Rectal smooth muscle tissue (tissue), 1 donor: ENCODE data around the gene PCNA.
"Not testable (repeated sequence)": the region's sequence is repeated elsewhere in the genome, so short reads cannot be mapped to it uniquely, and the experiment has no call there.

Experiments
- H3K27ac ChIP-seq: one replicate; pipeline ENCODE4 v1.7.0; 2013; ENCODE audit warnings: low read depth, low read length, inconsistent platforms
- H3K27me3 ChIP-seq: one replicate; pipeline ENCODE4 v1.7.0; 2013; ENCODE audit warnings: low read length; ENCODE audit not compliant: control insufficient read depth, insufficient read depth
- H3K36me3 ChIP-seq: one replicate; pipeline ENCODE4 v1.7.0; 2013; ENCODE audit warnings: low read length; ENCODE audit not compliant: control insufficient read depth, insufficient read depth
- H3K4me1 ChIP-seq: one replicate; pipeline ENCODE4 v1.7.0; 2013; ENCODE audit warnings: low read length; ENCODE audit not compliant: control insufficient read depth, insufficient read depth
- H3K4me3 ChIP-seq: one replicate; pipeline ENCODE4 v1.7.0; 2013; ENCODE audit warnings: low read length
- H3K9ac ChIP-seq: one replicate; pipeline ENCODE4 v1.7.0; 2013; ENCODE audit warnings: low read length

PCNA gene

GRCh38 chr20:5109276-5109675 is 10.5 kb downstream of the PCNA start:
- no peak overlapping the region for H3K4me3 ChIP-seq
- H3K27ac ChIP-seq, result no peak overlapping the region
- no peak overlapping the region for H3K9ac ChIP-seq
- H3K4me1 ChIP-seq, result peaks cover 4% of the 10 kb centered on the region
- peaks cover 6% of the 10 kb centered on the region for H3K36me3 ChIP-seq
- no peaks in the 10 kb centered on the region for H3K27me3 ChIP-seq

- Histone ChIP-seq H3K27me3 (no peaks in the 10 kb centered on the region), H3K9ac (no peak overlapping the region), H3K27ac (no peak overlapping the region), H3K4me3 (no peak overlapping the region), H3K36me3 (peaks cover 11% of the 10 kb centered on the region), H3K4me1 (no peaks in the 10 kb centered on the region)
These were observed 15.3 kb downstream of the PCNA start for GRCh38 chr20:5104479-5104878.

- Histone ChIP-seq H3K27me3 (no peaks in the 10 kb centered on the region), H3K27ac (no peak overlapping the region), H3K36me3 (peaks cover 18% of the 10 kb centered on the region), H3K4me1 (no peaks in the 10 kb centered on the region), H3K9ac (no peak overlapping the region), H3K4me3 (no peak overlapping the region)
These were observed 18.9 kb downstream of the PCNA start for GRCh38 chr20:5100684-5101347.

GRCh38 chr20:5099909-5100308 is 19.8 kb downstream of the PCNA start:
- peaks cover 19% of the 10 kb centered on the region for H3K36me3 ChIP-seq
- H3K27me3 ChIP-seq, H3K27ac ChIP-seq, H3K4me1 ChIP-seq, H3K9ac ChIP-seq, H3K4me3 ChIP-seq: not testable (repeated sequence)

GRCh38 chr20:5099009-5099408 is 20.7 kb downstream of the PCNA start:
- H3K4me1 ChIP-seq, H3K27me3 ChIP-seq, H3K4me3 ChIP-seq, H3K27ac ChIP-seq, H3K9ac ChIP-seq: not testable (repeated sequence)
- H3K36me3 ChIP-seq, result peaks cover 13% of the 10 kb centered on the region

- no peaks in the 10 kb centered on the region for H3K27me3 ChIP-seq
- no peak overlapping the region for H3K27ac ChIP-seq
- H3K4me1 ChIP-seq, result no peaks in the 10 kb centered on the region
- no peak overlapping the region for H3K9ac ChIP-seq
- no peak overlapping the region for H3K4me3 ChIP-seq
- H3K36me3 ChIP-seq, result peaks cover 10% of the 10 kb centered on the region
These were observed 23.3 kb downstream of the PCNA start for GRCh38 chr20:5096463-5096862.

GRCh38 chr20:5095931-5096330 is 23.8 kb downstream of the PCNA start:
- H3K9ac ChIP-seq, result no peak overlapping the region
- H3K36me3 ChIP-seq, result peaks cover 10% of the 10 kb centered on the region
- no peaks in the 10 kb centered on the region for H3K4me1 ChIP-seq
- H3K27me3 ChIP-seq, result no peaks in the 10 kb centered on the region
- no peak overlapping the region for H3K4me3 ChIP-seq
- H3K27ac ChIP-seq, result no peak overlapping the region

- H3K27me3 ChIP-seq, result no peaks in the 10 kb centered on the region
- no peaks in the 10 kb centered on the region for H3K4me1 ChIP-seq
- no peak overlapping the region for H3K4me3 ChIP-seq
- H3K27ac ChIP-seq, result no peak overlapping the region
- H3K36me3 ChIP-seq, result peaks cover 10% of the 10 kb centered on the region
- H3K9ac ChIP-seq, result no peak overlapping the region
These were observed 24.3 kb downstream of the PCNA start for GRCh38 chr20:5095454-5095853.

GRCh38 chr20:5092765-5093339 is 26.9 kb downstream of the PCNA start:
- Histone ChIP-seq H3K9ac (no peak overlapping the region), H3K4me3 (no peak overlapping the region), H3K36me3 (peaks cover 8% of the 10 kb centered on the region), H3K27me3 (no peaks in the 10 kb centered on the region), H3K4me1 (no peaks in the 10 kb centered on the region), H3K27ac (no peak overlapping the region)

GRCh38 chr20:5091902-5092301 is 27.9 kb downstream of the PCNA start:
- Histone ChIP-seq H3K27ac (no peak overlapping the region), H3K9ac (no peak overlapping the region), H3K4me3 (no peak overlapping the region), H3K4me1 (no peaks in the 10 kb centered on the region), H3K36me3 (peaks cover 8% of the 10 kb centered on the region), H3K27me3 (no peaks in the 10 kb centered on the region)

GRCh38 chr20:5090191-5090590 is 29.6 kb downstream of the PCNA start:
- Histone ChIP-seq H3K27me3 (no peaks in the 10 kb centered on the region), H3K9ac (no peak overlapping the region), H3K27ac (no peak overlapping the region)

GRCh38 chr20:5088688-5089087 is 31.1 kb downstream of the PCNA start:
- no peaks in the 10 kb centered on the region for H3K36me3 ChIP-seq
- H3K4me1 ChIP-seq, result no peaks in the 10 kb centered on the region
- no peak overlapping the region for H3K27ac ChIP-seq
- H3K4me3 ChIP-seq, result no peak overlapping the region
- H3K27me3 ChIP-seq, result no peaks in the 10 kb centered on the region
- H3K9ac ChIP-seq, result no peak overlapping the region

More at GRCh38 chr20:5090191-5090590, 29.6 kb downstream of the PCNA start:
- Histone ChIP-seq H3K36me3 (no peaks in the 10 kb centered on the region), H3K4me1 (no peaks in the 10 kb centered on the region), H3K4me3 (no peak overlapping the region)

GRCh38 chr20:5085380-5085779 is 34.4 kb downstream of the PCNA start:
- no peak overlapping the region for H3K27ac ChIP-seq
- H3K4me1 ChIP-seq, result no peaks in the 10 kb centered on the region
- no peak overlapping the region for H3K9ac ChIP-seq
- H3K4me3 ChIP-seq, result no peak overlapping the region
- no peaks in the 10 kb centered on the region for H3K27me3 ChIP-seq
- no peaks in the 10 kb centered on the region for H3K36me3 ChIP-seq
